ENCODE measurements around the gene PRXL2A.

The PRXL2A gene

DNA sequence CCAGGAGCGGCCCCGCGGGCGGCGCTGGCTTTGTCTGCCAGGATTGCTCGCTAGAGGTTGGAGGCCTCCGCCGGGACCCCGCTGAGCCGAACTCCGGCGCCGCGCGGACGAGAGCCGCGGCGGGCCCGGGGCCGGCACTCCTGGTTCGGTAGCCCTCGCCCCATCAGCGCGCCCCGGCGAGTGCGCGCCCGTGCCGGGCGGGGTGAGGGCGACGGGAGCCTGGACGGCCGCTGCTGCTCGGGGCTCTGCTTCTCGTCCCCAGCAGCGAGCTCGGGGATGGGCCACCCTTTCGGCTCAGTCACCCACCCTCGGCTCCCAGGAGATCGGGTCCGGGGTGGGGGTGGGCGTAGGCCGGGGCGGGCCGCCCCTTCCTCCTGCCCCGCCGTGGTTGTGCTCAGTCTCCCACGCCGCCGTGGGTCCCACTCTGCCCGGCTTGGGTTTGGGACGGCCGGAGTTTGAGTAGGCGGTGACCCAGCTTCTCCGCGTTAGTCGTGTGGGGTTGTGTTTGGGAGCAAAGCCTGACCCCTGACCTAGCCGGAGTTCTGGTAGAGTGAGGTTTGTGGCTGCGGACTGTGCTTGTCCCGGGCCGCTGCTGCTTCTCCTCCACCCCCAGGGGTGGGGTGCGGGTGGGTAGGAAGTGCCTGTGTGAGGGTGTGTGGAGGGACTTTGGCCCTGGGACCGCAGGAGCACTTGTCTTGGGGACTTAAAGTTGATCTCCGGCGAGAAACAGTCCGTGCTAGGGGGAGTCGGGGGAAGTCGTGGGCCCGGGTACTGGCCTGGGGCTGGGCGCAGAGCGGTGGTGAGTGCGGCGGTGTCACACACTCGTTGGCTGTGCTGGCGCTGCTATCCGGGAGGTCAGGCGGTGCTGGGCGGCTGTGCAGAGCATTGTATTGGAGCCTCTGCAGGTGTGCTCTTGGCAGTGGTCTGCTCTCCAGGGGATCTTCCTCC, 46.4 kb downstream of the PRXL2A start:
- TF ChIP-seq, protein P1, sequence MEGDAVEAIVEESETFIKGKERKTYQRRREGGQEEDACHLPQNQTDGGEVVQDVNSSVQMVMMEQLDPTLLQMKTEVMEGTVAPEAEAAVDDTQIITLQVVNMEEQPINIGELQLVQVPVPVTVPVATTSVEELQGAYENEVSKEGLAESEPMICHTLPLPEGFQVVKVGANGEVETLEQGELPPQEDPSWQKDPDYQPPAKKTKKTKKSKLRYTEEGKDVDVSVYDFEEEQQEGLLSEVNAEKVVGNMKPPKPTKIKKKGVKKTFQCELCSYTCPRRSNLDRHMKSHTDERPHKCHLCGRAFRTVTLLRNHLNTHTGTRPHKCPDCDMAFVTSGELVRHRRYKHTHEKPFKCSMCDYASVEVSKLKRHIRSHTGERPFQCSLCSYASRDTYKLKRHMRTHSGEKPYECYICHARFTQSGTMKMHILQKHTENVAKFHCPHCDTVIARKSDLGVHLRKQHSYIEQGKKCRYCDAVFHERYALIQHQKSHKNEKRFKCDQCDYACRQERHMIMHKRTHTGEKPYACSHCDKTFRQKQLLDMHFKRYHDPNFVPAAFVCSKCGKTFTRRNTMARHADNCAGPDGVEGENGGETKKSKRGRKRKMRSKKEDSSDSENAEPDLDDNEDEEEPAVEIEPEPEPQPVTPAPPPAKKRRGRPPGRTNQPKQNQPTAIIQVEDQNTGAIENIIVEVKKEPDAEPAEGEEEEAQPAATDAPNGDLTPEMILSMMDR (IDR thresholded peaks at IDR 0.05): no peak

DNA sequence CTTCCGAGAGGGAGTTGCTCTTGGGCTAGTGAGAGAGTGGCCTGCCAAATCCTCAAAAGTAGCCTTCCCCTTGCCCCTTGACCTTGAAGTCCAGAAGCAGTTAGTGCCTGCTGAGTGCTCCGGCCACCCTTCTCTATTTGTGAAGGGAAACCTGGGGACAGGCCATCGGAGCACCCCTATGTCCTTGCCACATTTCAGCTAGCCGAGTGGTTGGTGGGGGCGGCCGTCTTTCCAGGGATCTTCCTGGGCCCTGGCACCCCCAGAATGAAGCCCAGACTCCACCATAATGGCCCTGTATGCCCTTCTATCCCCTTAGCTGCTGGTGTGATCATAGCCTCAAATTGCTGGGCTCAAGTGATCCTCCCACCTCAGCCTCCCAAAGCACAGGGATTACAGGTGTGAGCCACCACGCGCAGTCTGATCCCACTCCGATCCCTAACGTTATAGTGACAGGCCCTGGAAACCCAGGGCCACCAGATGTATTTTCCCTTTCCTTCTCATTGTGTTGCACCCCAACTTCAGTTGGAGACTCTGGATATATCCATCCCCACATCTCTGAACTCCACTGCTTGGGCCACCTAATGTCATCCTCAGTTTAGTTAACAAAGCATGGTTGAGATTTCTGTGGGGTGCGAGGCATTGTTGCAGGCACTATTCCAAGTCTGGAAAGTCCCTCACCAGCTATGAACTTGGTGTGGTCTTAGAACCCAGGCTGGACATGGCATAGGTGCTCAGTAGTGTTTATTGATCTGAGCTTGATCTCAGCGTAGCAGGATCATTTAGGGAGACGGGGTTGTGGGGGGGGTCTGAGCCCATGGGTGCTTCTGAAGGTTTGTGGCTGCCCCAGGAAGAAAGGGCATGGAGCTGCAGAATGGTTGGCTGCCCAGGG, 47.4 kb downstream of the PRXL2A start:
- TF ChIP-seq, protein P1 (IDR thresholded peaks at IDR 0.05): no peak

DNA sequence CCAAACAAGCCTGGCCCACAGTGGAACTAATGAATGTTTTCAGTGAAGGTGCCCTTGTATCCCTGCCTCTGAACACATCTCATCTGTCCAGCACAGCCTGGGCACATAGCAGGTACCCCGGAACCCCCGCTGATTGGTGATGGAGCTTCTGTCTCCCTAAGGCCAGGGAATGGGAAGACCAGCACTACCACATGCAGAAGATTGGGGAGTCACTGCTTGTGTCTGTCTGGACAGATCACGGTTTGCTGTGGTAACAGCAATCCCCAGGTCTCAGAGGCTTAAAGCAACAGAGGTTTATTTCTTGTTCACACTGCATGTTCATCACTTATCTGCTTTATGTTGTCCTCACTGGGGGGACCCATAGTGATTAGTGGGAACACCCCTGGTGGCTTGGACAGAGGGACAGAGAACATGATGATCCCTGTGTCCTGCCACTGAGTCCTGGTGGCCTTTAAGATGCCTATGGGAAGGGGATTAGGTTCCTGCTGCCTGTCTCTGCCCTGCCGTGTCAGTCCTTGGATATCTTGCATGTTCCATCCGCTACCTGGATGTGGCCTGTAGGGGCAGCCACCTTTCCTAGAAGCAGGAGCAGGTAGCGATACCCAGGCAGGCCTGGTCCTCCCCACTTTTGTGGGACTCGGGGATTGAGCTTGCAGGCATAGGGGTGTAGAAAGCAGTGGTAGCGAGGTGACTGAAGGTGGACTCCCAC, 49.4 kb downstream of the PRXL2A start:
- TF ChIP-seq, protein P1 (IDR thresholded peaks at IDR 0.05): no peak

DNA sequence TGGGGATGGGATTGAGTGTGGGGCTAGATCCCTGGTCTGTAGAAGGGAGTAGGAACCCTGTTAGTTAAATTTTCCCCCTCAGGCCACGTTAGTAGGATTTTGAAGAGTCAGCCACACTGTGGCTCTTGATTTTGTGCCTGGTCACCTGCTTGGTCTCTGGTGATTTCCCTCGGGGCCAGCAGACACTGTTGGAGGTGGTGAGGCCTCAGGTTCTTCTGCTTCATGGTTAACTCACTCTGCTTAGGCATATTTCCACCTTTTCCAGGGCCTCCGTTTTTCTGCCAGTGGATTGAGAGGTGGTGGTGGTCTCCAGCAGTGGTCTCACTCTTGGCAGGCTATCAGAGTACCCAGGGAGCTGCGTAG, 49.9 kb downstream of the PRXL2A start:
- TF ChIP-seq, protein P1 (IDR thresholded peaks at IDR 0.05): no peak

DNA sequence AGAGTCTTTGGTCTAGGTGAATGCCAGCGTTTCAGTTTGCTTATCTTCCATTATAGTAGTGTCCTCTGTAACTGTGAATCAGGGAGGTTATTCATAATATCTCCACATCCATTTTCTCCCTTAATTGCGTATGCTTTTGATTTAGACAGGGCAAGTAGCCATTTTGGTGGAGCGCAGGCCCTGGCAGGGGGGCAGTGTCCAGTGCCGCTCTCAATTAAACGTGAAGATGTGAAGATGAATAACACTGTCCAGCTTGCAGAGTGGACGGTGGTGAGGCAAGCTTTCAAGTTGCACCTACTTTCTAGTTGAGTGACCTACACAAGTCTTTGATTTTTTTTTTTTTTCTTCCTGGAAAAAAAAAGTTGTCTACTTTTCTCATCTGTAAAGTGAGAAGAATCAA, 50.3 kb downstream of the PRXL2A start:
- TF ChIP-seq, protein P1 (IDR thresholded peaks at IDR 0.05): no peak

DNA sequence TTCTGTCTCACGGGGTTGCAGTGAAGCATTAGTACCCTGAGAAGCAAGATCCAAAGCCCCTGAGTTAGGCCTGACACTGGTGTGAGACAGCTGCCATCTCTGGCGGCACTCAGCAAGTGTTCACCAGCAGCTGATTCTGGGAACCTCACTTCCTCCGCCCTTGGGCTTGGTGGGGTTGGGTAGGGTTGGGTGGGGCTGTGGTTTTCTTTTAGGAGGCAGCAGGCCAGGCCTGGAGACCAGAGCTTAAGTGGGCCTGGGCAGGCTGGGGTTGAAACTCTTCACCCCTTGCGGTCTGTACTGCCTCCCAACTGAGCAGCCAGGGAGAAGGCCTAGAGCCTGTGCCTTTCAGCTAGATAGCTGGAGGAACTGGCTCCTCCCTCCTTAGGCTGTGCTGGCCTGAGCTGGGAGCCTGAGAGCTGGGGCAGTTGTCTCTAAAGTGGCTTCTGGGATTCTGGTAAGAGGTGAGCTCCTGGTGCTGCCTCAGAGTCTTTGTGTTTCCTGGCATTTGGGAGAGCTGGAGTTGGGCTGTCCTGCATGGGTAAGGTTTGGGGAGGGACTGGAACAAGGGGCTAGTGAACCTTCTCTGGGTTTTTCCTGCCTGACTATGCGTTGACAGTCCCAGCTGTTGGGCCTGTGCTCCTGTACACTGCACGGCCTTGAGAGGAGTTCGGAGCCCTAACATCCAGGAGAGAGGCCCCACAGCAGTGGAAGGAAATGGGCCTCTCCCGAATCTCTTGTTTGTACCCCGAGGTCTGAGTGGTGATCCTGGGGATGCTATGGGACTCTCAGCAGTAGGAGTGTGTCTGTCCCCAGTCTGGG, 50.9 kb downstream of the PRXL2A start:
- TF ChIP-seq, protein P1 (IDR thresholded peaks at IDR 0.05): no peak
